T-helper 1 cell treated with Interleukin-12 subunit alpha and Interleukin-12 subunit beta and Interleukin-4 antibody, amounts not matched to agents 30 μg/mL and 1 μg/mL, for 36 hours (primary cell): ENCODE measurements around the gene BAIAP3.

Source experiments
- H3K27ac Mint-ChIP-seq: one replicate; pipeline ENCODE4 v1.8.0; 2021; ENCODE audit warnings: mild to moderate bottlenecking, mixed read lengths
- H3K27me3 Mint-ChIP-seq: one replicate; pipeline ENCODE4 v1.8.0; 2021; ENCODE audit warnings: low read depth, mixed read lengths
- H3K36me3 Mint-ChIP-seq: one replicate; pipeline ENCODE4 v1.8.0; 2021; ENCODE audit warnings: low read depth, mixed read lengths
- H3K4me1 Mint-ChIP-seq: one replicate; pipeline ENCODE4 v1.8.0; 2021; ENCODE audit warnings: low read depth, mixed read lengths
- H3K4me3 Mint-ChIP-seq: one replicate; pipeline ENCODE4 v1.8.0; 2021; ENCODE audit warnings: mild to moderate bottlenecking, moderate library complexity, mixed read lengths
- H3K9me3 Mint-ChIP-seq: one replicate; pipeline ENCODE4 v1.8.0; 2021; ENCODE audit warnings: mixed read lengths

BAIAP3 gene

DNA sequence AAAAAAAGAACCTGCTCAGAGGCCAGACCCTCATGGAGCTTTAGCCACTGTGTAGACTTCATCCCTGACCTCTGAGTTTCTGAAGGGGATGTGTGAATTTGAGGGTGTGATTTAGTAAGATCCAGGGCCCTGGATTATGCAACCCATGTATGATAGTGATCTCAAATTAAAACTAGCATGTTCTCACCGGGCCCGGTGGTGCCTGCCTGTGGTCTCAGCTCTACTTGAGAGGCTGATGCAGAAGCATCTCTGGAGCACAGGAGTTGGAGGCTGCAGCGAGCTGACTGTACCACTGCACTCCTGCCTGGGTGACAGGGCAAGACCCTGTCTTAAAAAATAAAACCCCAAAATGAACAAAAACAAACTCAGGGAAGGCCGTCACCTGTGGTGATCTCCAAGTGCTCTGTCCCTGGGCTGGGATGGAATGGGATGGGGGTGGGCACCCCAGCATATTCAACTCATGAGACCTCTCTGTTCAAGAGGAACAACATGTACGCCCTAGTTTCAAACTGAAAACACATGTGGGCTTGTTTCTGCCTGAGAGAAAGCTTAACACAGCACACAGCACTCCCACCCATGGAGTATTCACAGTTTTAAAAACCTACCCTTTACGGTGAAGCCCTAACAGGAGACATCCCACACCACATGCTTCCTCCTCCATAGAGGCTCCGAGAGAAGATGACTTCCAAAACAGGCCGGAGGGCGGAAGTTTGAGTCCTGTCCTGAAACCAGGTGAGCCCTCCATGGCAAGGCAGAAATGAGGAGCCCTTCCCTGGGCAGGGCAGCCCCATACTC, 48.4 kb downstream of the BAIAP3 start:
- Mint-ChIP-seq H3K27ac (no peak overlapping the region), H3K4me3 (no peak overlapping the region), H3K4me1 (peaks cover 13% of the 10 kb centered on the region), H3K9me3 (no peaks in the 10 kb centered on the region), H3K27me3 (no peaks in the 10 kb centered on the region), H3K36me3 (peaks cover 7% of the 10 kb centered on the region)

DNA sequence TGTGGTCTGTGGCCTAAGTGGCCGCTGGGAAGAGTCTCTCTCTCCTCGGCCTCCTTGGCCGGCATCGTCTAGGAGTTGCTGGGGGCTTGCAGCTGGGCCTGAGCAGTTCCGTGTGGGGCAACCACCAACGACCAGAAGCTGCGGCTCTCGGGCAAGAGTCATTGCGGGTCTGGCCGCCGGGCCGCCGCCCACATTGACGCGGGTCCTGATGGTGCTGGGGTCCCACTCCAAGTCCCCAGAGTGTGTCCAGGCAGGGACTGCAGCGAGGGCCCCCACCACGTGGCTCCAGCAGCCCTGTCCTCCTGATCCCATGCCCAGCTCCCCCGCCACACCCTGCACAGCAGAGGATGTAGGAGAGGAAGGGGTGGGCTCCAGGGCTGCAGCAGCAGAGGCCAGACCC, 50.1 kb downstream of the BAIAP3 start:
- Mint-ChIP-seq H3K27me3 (no peaks in the 10 kb centered on the region), H3K36me3 (peaks cover 7% of the 10 kb centered on the region), H3K27ac (no peak overlapping the region), H3K4me3 (no peak overlapping the region), H3K9me3 (no peaks in the 10 kb centered on the region), H3K4me1 (peaks cover 5% of the 10 kb centered on the region)

DNA sequence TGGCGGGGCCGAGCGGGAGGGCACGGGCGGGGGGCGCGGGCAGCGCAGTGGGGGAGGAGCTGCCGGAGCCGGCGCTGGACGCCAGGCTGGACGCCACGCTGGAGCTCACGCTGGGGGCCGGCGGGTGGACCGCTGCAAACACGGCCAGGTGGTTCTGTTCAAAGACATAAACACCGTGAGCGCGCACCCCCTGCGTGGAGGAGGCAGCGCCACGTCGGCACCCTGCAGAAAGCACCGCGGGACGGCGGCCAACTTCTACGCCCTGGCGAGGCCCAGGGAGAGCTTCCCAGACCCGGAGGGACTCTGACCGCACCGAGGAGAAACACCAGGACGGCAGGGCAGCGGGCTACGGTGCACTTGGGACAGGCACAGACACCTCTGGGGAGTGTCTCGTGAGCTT, 51.8 kb downstream of the BAIAP3 start:
- no peaks in the 10 kb centered on the region for H3K27me3 Mint-ChIP-seq
- no peaks in the 10 kb centered on the region for H3K4me1 Mint-ChIP-seq
- H3K36me3 Mint-ChIP-seq = peaks cover 7% of the 10 kb centered on the region
- no peak overlapping the region for H3K27ac Mint-ChIP-seq
- H3K9me3 Mint-ChIP-seq = no peaks in the 10 kb centered on the region
- H3K4me3 Mint-ChIP-seq = no peak overlapping the region

DNA sequence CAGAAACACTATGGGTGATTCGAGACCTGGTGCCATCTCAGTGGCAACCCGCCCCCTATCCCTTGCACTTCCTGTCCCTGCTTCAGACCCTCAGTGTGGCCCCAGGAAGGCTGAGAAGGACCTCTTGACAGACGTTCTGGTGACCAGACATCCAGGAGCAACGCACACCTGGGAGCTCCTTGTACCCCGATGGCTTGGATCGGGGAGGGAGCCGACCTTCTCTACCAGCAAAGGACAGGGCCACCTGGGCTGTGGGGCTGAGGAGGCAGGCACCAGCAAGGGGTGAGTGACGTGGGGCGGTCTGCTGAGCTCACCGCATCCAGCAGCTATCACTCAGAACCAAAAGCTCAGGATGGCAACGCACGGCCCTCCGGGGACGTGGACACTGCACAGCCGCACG, 53.9 kb downstream of the BAIAP3 start:
- no peaks in the 10 kb centered on the region for H3K27me3 Mint-ChIP-seq
- H3K4me1 Mint-ChIP-seq = no peaks in the 10 kb centered on the region
- H3K36me3 Mint-ChIP-seq = peaks cover 9% of the 10 kb centered on the region
- H3K4me3 Mint-ChIP-seq = no peak overlapping the region
- H3K9me3 Mint-ChIP-seq = no peaks in the 10 kb centered on the region
- H3K27ac Mint-ChIP-seq = no peak overlapping the region

DNA sequence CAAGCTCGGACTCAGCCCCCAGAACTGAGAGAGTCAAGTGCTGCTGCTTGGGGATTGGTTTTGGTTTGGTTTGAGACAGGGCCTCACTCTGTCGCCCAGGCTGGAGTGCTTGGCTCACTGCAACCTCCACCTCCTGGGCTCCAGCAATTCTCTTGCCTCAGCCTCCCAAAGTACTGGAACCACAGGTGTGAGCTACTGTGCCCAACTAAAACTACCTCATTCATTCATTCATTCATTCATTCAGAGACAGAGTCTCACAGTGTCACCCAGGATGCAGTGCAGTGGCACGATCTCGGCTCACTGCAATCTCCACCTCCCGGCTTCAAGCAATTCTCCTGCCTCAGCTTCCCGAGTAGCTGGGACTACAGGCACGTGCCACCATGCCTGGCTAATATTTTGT, 56.3 kb downstream of the BAIAP3 start:
- Mint-ChIP-seq H3K4me1 (no peaks in the 10 kb centered on the region), H3K27me3 (no peaks in the 10 kb centered on the region), H3K9me3 (no peaks in the 10 kb centered on the region), H3K27ac (no peak overlapping the region), H3K36me3 (peaks cover 12% of the 10 kb centered on the region), H3K4me3 (no peak overlapping the region)

DNA sequence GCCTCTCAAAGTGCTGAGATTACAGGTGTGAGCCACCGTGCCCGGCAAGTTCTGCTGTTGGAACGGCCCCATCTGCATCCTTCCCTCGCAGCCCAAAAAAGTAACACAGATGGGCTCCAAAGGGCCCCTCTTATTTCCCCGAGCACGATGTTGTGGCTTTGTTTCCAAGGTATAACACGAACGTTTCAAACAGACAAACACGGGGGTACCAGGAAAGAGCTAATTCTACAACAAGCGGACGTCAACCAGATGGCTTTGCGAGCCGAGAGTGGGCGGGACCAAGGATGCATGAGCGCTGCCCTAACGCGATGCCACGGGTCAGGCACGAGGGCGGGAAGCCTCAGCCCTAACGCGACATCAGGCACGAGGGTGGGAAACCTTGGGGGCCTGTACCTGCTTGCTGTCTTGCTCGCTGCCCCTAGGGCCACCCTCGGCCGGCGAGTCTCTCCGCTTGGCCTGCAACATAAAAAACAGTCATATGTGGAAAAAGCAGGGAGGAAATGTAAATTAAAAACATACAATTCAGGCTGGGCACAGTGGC, 56.9 kb downstream of the BAIAP3 start:
- H3K4me3 Mint-ChIP-seq = no peak overlapping the region
- H3K27me3 Mint-ChIP-seq = no peaks in the 10 kb centered on the region
- H3K36me3 Mint-ChIP-seq = peaks cover 10% of the 10 kb centered on the region
- no peaks in the 10 kb centered on the region for H3K4me1 Mint-ChIP-seq
- H3K27ac Mint-ChIP-seq = no peak overlapping the region
- H3K9me3 Mint-ChIP-seq = no peaks in the 10 kb centered on the region

DNA sequence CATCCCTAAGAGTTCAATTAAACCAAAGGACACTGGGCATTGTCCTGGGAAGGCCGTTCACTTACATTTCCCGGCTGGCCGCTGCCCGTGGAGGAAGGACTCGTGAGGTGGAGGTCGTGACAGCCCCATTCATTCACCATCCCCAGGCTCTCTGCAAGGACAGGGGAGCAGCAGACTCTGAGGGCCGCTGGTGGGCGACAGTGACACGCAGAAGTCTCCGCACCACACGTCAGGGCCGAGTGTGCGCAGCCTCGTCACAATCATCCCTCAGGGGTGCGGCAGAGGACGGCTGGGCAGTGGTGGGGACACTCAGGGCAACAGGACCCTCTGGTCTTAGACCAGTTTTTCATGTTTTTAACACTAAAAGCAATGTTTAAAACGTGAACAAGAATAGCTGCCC, 59.4 kb downstream of the BAIAP3 start:
- Mint-ChIP-seq H3K4me1 (no peaks in the 10 kb centered on the region), H3K27me3 (no peaks in the 10 kb centered on the region), H3K36me3 (peaks cover 10% of the 10 kb centered on the region), H3K9me3 (no peaks in the 10 kb centered on the region), H3K4me3 (no peak overlapping the region), H3K27ac (no peak overlapping the region)

DNA sequence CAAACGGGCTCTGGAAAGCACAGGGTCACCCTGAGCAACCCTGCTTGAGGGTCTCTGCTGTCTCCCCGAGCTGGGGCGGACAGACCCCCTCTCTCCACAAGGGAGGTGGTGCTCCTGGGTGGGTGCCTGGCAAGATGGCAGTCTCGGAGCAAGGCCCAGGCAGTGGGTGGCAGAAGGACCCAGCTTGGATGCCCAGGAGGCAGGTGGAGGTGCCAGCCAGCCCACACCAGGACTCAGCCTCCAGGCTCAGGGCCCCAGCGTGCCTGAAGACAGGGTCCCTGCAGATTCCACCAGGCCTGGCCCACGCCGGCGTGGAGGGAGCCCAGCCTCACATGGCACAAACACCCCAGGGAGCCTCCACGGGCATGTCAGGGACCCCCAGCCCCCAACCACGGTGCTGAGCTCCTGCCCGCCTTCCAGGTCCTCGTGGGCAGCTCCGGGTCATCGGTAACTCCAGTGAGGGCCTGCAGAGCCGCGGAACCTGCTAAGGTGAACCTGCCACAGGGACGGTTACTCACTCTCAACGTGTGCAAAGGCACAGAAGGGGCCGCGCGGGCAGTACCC, 60.2 kb downstream of the BAIAP3 start:
- no peak overlapping the region for H3K4me3 Mint-ChIP-seq
- H3K4me1 Mint-ChIP-seq = no peaks in the 10 kb centered on the region
- no peaks in the 10 kb centered on the region for H3K9me3 Mint-ChIP-seq
- H3K27me3 Mint-ChIP-seq = no peaks in the 10 kb centered on the region
- no peak overlapping the region for H3K27ac Mint-ChIP-seq
- peaks cover 10% of the 10 kb centered on the region for H3K36me3 Mint-ChIP-seq

DNA sequence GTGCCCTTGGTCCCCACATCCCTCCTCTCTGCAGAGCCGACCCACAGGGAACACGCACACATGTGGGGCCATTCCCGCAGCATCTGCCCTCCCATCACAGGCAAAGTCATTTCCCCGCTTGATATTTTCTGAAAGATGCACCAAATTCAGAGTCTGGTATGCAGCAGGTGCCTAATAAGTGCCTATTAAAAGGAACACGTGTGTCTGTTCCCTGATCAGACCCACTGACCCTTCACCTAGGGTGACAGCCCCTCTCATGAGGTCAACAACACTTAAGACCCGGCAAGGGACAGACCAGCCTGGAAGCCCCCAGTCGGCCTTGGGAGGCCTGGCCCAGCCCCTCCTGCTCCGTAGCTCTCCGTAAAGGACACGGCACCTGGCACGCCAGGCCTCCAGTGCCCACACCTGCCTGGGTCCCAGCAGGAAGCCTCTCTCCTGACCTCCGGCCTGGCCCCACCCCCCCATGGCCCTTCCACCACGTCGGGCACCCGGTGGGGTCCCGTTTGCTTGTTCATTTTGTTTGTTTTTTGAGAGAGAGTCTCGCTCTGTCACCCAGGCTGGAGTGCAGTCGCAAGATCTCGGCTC, 61.0 kb downstream of the BAIAP3 start:
- Mint-ChIP-seq H3K27ac (no peak overlapping the region), H3K9me3 (no peaks in the 10 kb centered on the region), H3K36me3 (peaks cover 10% of the 10 kb centered on the region), H3K4me1 (no peaks in the 10 kb centered on the region), H3K27me3 (no peaks in the 10 kb centered on the region), H3K4me3 (no peak overlapping the region)

DNA sequence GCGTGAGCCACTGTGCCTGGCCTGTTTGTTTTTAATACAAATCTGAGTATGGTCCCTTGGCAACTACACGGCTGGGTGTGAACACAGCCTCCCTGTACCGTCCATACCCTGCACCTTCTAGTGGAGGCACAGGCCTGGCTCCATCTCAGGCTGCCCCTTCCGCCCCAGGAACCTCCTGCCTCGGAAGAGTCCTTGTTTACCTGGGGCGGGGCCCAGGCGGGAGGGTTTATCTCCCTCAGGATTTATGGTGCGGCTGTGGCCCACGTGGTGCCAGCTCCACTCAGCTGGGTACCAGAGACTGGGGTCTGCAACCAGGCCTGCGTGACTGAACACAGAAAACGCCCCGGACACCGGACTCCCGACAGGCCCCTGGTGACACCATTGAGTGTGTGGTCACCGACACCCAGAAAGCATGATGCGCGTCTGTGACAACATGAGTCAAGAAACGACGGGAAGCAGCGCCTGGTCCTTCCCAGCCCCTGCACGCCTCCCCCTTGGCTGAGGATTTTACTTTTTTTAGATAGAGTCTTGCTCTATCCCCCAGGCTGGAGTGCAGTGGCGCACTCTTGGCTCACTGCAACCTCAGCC, 62.1 kb downstream of the BAIAP3 start:
- Mint-ChIP-seq H3K9me3 (no peaks in the 10 kb centered on the region), H3K4me1 (no peaks in the 10 kb centered on the region), H3K36me3 (peaks cover 6% of the 10 kb centered on the region), H3K27me3 (no peaks in the 10 kb centered on the region), H3K4me3 (no peak overlapping the region), H3K27ac (no peak overlapping the region)

DNA sequence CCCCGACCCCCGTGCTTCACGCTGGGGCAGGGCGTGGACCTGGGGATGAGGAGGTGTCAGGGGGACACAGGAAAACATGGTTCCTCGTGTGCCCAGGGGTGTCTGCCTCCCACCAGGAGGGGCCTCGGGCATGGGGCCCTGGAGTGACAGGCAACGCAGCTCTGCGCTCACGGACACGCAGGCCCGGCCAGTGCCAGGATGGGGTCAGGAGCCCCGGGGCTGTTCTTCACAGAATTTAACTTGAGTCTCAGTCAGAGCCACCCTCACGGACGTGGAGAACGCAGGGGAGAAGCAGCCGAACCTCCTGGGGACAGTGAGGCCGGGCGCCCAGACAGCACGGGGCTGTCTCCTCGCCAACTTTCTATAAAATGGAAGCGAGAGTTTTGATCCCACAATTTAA, 64.3 kb downstream of the BAIAP3 start:
- Mint-ChIP-seq H3K27ac (no peak overlapping the region), H3K36me3 (peaks cover 7% of the 10 kb centered on the region), H3K4me3 (no peak overlapping the region), H3K27me3 (no peaks in the 10 kb centered on the region), H3K9me3 (no peaks in the 10 kb centered on the region), H3K4me1 (no peaks in the 10 kb centered on the region)

DNA sequence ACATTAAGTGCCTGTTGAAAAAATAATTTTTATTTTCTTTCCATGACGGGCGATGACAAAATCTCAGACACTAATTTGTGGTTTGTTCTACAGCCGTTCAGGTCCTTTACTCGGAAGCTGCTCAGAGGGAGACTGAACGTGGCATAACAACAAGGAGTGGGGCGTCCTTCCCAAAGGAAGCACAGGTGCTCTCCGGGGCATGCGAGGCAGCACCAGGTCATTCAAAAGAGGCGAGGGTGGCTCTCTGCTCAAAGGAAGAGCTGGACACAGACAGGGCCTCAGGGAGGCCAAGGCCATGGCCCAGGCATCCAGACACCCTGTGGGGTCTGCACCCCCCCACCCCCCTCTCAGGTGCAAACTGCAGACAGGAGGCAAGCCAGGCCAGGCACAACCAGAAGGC, 64.9 kb downstream of the BAIAP3 start:
- no peak overlapping the region for H3K27ac Mint-ChIP-seq
- no peaks in the 10 kb centered on the region for H3K9me3 Mint-ChIP-seq
- no peaks in the 10 kb centered on the region for H3K27me3 Mint-ChIP-seq
- peaks cover 7% of the 10 kb centered on the region for H3K36me3 Mint-ChIP-seq
- H3K4me1 Mint-ChIP-seq = no peaks in the 10 kb centered on the region
- no peak overlapping the region for H3K4me3 Mint-ChIP-seq
